GM23338 (cell line): ENCODE measurements around the gene NT5C. TPM values are rescaled to one million over a fixed set of nuclear protein-coding genes. Genes with fewer than 3 reads are reported as not detected.

Experiments used
- ATAC-seq: fragments of 200-7000 bp; cut with Tn5 transposase; 3 replicates; pipeline ENCODE4 v1.9.1; 2020
- DNase-seq: peaks from one replicate; pipeline ENCODE4 v3.0.0-alpha.2; 2015; ENCODE audit warnings: low spot score
- H2AFZ ChIP-seq: fragments of 200-600 bp; sonication (generic); 2 replicates; pipeline ENCODE4 v1.8.0; 2016; ENCODE audit warnings: antibody characterized with exemption, mild to moderate bottlenecking, moderate library complexity
- H3F3A ChIP-seq: fragments of 200-600 bp; sonication (generic); replicated peaks from 2 replicates; pipeline ENCODE4 v1.8.0; 2017; ENCODE audit warnings: antibody characterized with exemption, mixed run types, low read depth
- H3K27ac ChIP-seq: fragments of 200-600 bp; sonication (generic); 2 replicates; pipeline ENCODE4 v1.6.1; 2016; ENCODE audit warnings: low read depth
- H3K27me3 ChIP-seq: fragments of 200-600 bp; sonication (generic); 2 replicates; pipeline ENCODE4 v1.8.0; 2016; ENCODE audit warnings: mild to moderate bottlenecking, mixed run types, moderate library complexity; ENCODE audit not compliant: insufficient read depth
- H3K36me3 ChIP-seq: fragments of 200-600 bp; sonication (generic); 2 replicates; pipeline ENCODE4 v1.8.0; 2016; ENCODE audit warnings: mild to moderate bottlenecking; ENCODE audit not compliant: insufficient read depth
- H3K4me1 ChIP-seq: fragments of 200-600 bp; sonication (generic); 2 replicates; pipeline ENCODE4 v1.8.0; 2016; ENCODE audit warnings: mild to moderate bottlenecking, moderate library complexity; ENCODE audit not compliant: insufficient read depth
- H3K4me2 ChIP-seq: fragments of 200-600 bp; sonication (generic); 2 replicates; pipeline ENCODE4 v1.7.1; 2017; ENCODE audit warnings: mixed run types
- H3K4me3 ChIP-seq: fragments of 200-600 bp; sonication (generic); 2 replicates; pipeline ENCODE4 v1.6.1; 2016; ENCODE audit warnings: mixed run types
- H3K79me2 ChIP-seq: fragments of 200-600 bp; sonication (generic); replicated peaks from 2 replicates; pipeline ENCODE4 v1.8.0; 2017; ENCODE audit warnings: mild to moderate bottlenecking; ENCODE audit not compliant: insufficient read depth
- H3K9me2 ChIP-seq: fragments of 200-600 bp; sonication (generic); 2 replicates; pipeline ENCODE4 v1.8.0; 2017; ENCODE audit not compliant: insufficient read depth
- H4K20me1 ChIP-seq: fragments of 200-600 bp; sonication (generic); replicated peaks from 2 replicates; pipeline ENCODE4 v1.8.0; 2017; ENCODE audit warnings: mild to moderate bottlenecking; ENCODE audit not compliant: insufficient read depth
- H3K27ac Mint-ChIP-seq: 2 replicates; pipeline ENCODE4 v1.8.0; 2020; ENCODE audit warnings: inconsistent platforms, mild to moderate bottlenecking, moderate library complexity, mixed read lengths
- H3K27me3 Mint-ChIP-seq: 3 replicates; pipeline ENCODE4 v1.8.0; 2022; ENCODE audit warnings: low read depth, mild to moderate bottlenecking, moderate library complexity, mixed read lengths, inconsistent platforms; ENCODE audit not compliant: insufficient read depth, poor library complexity
- H3K36me3 Mint-ChIP-seq: 3 replicates; pipeline ENCODE4 v1.8.0; 2021; ENCODE audit warnings: low read depth, mild to moderate bottlenecking, inconsistent platforms, moderate library complexity, mixed read lengths
- H3K4me1 Mint-ChIP-seq: 3 replicates; pipeline ENCODE4 v1.8.0; 2020; ENCODE audit warnings: mild to moderate bottlenecking, inconsistent platforms, mixed read lengths
- H3K4me3 Mint-ChIP-seq: 3 replicates; pipeline ENCODE4 v1.8.0; 2021; ENCODE audit warnings: moderate library complexity, mild to moderate bottlenecking, inconsistent platforms, mixed read lengths
- H3K9me3 Mint-ChIP-seq: 3 replicates; pipeline ENCODE4 v1.8.0; 2020; ENCODE audit warnings: moderate library complexity, mild to moderate bottlenecking, inconsistent platforms, mixed read lengths
- CREB1 ChIP-seq: fragments of 250-450 bp; sonication (Bioruptor Pico); IDR thresholded peaks from 2 replicates; pipeline ENCODE4 v1.5.0; 2020; ENCODE audit warnings: low read depth, mild to moderate bottlenecking, moderate library complexity
- CTCF ChIP-seq, 2 experiments: fragments of 200-600 bp in 1 of 2; sonication (generic) in 1 of 2; conservative IDR thresholded peaks; 2 replicates each; pipeline versions ENCODE4 v1.5.1 to v1.6.1; 2016 to 2017; ENCODE audit warnings: antibody characterized with exemption in 2 of 2, low read depth in 2 of 2, mild to moderate bottlenecking in 2 of 2, moderate library complexity in 1 of 2
- ETS1 ChIP-seq: IDR thresholded peaks from 2 replicates; pipeline ENCODE4 v1.6.1; 2016; ENCODE audit warnings: antibody characterized with exemption
- EZH2 ChIP-seq: fragments of 200-600 bp; sonication (generic); IDR thresholded peaks from one replicate; pipeline ENCODE4 v1.8.0; 2017; ENCODE audit warnings: antibody characterized with exemption, mild to moderate bottlenecking, low read depth; ENCODE audit not compliant: unreplicated experiment
- EZH2phosphoT487 ChIP-seq: fragments of 200-600 bp; sonication (generic); IDR thresholded peaks from one replicate; pipeline ENCODE4 v1.8.1; 2018; ENCODE audit warnings: antibody characterized with exemption; ENCODE audit not compliant: unreplicated experiment
- JUNB ChIP-seq: IDR thresholded peaks from one replicate; pipeline ENCODE4 v1.6.1; 2016; ENCODE audit warnings: antibody characterized with exemption; ENCODE audit not compliant: unreplicated experiment
- NANOG ChIP-seq: IDR thresholded peaks from 2 replicates; pipeline ENCODE4 v1.6.1; 2016; ENCODE audit warnings: antibody characterized with exemption, borderline replicate concordance
- POLR2AphosphoS5 ChIP-seq: IDR thresholded peaks from 2 replicates; pipeline ENCODE4 v1.6.1; 2016; ENCODE audit warnings: antibody characterized with exemption, low read depth
- REST ChIP-seq: IDR thresholded peaks from one replicate; pipeline ENCODE4 v1.6.1; 2018; ENCODE audit warnings: antibody characterized with exemption; ENCODE audit not compliant: unreplicated experiment
- STAT1 ChIP-seq: IDR thresholded peaks from one replicate; pipeline ENCODE4 v1.6.1; 2016; ENCODE audit warnings: antibody characterized with exemption; ENCODE audit not compliant: unreplicated experiment
- ZNF114 ChIP-seq: fragments of 250-450 bp; sonication (Bioruptor Pico); IDR thresholded peaks from 2 replicates; pipeline ENCODE4 v1.5.0; 2020; ENCODE audit warnings: mild to moderate bottlenecking, moderate library complexity
- ZNF331 ChIP-seq: fragments of 250-450 bp; sonication (Bioruptor Pico); IDR thresholded peaks from 2 replicates; pipeline ENCODE4 v1.5.0; 2020; ENCODE audit warnings: low read depth, mild to moderate bottlenecking, moderate library complexity
- ZNF462 ChIP-seq: fragments of 250-450 bp; sonication (Bioruptor Pico); IDR thresholded peaks from 2 replicates; pipeline ENCODE4 v1.5.0; 2020; ENCODE audit warnings: mild to moderate bottlenecking, moderate library complexity
- polyA plus RNA-seq: library from polyadenylated mRNA; unstranded; fragments of >200 nt; fragmentation: Nextera tagmentation; extraction: Ambion mirVana; gene quantifications from 2 replicates; pipeline ENCODE4 v1.2.1, GENCODE V29; 2016
- total RNA-seq: library from RNA; depleted of rRNA; stranded (reverse); fragments of >200 nt; shearing (Covaris generic); gene quantifications from 2 replicates; pipeline ENCODE4 v1.2.3, GENCODE V29; 2014

NT5C gene
- total and polyA plus RNA-seq, 2 experiments from 2014 or later = 91.7 to 120 TPM

GRCh38 chr17:75147878-75148546 is 16.5 kb upstream of the NT5C start:
- Histone ChIP-seq H3K79me2 (peaks cover 82% of the 10 kb centered on the region), H3K9me2 (no peaks in the 10 kb centered on the region), H2AFZ (no peak overlapping the region), H3K27ac (peak overlapping the region; percentile 63; the same call in 1 of the 2 replicates), H3K27me3 (no peaks in the 10 kb centered on the region), H4K20me1 (peaks cover 71% of the 10 kb centered on the region), H3K4me3 (no peak overlapping the region), H3K4me2 (no peak overlapping the region), H3K36me3 (peaks cover 56% of the 10 kb centered on the region), H3K4me1 (peaks cover 14% of the 10 kb centered on the region), H3F3A (peaks cover 44% of the 10 kb centered on the region)
- TF ChIP-seq NANOG = no peak
- no peak for TF ChIP-seq JUNB
- TF ChIP-seq CREB1 = no peak
- TF ChIP-seq CTCF (conservative IDR thresholded peaks at IDR 0.05; ENCODE audit: low read depth in 2 of 2) = no peak
- TF ChIP-seq ZNF114 (CRISPR knock-in tag) = no peak
- TF ChIP-seq EZH2 = no peak
- TF ChIP-seq ZNF462 = no peak
- TF ChIP-seq EZH2phosphoT487 = no peak
- no peak for TF ChIP-seq POLR2AphosphoS5
- TF ChIP-seq REST = no peak
- no peak for TF ChIP-seq ETS1
- TF ChIP-seq ZNF331 (CRISPR knock-in tag) = no peak
- TF ChIP-seq STAT1 = no peak
- H3K27ac Mint-ChIP-seq = no peak overlapping the region
- H3K4me1 Mint-ChIP-seq = peaks cover 17% of the 10 kb centered on the region
- no peak for ATAC-seq
- no peak for DNase-seq
- H3K27me3 Mint-ChIP-seq = peaks cover 5% of the 10 kb centered on the region
- H3K9me3 Mint-ChIP-seq = no peaks in the 10 kb centered on the region
- H3K4me3 Mint-ChIP-seq = no peak overlapping the region
- peaks cover 77% of the 10 kb centered on the region for H3K36me3 Mint-ChIP-seq
